ENCODE measurements around the gene FAM72B.
"Not testable (repeated sequence)": the region's sequence is repeated elsewhere in the genome, so short reads cannot be mapped to it uniquely, and the experiment has no call there.

DNA sequence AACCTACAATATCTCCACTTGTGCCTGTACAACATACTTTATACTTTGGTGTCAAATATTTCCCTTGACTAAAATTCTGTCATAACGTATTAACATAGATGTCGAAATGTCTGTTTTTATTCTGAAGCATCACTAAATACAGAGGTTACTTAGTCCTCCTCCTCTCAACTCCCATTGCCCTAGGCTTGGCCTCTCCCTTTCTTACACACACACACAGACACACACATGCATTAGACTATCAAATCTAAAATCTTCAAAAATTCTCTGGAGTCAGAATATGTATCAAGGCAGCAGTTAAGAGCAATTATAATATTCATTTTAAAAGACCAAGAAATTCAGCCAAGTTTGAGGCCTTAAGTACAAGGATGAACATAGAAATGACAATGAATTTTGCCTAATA lies 7.5 kb downstream of the FAM72B start:
- TF ChIP-seq, protein P1, sequence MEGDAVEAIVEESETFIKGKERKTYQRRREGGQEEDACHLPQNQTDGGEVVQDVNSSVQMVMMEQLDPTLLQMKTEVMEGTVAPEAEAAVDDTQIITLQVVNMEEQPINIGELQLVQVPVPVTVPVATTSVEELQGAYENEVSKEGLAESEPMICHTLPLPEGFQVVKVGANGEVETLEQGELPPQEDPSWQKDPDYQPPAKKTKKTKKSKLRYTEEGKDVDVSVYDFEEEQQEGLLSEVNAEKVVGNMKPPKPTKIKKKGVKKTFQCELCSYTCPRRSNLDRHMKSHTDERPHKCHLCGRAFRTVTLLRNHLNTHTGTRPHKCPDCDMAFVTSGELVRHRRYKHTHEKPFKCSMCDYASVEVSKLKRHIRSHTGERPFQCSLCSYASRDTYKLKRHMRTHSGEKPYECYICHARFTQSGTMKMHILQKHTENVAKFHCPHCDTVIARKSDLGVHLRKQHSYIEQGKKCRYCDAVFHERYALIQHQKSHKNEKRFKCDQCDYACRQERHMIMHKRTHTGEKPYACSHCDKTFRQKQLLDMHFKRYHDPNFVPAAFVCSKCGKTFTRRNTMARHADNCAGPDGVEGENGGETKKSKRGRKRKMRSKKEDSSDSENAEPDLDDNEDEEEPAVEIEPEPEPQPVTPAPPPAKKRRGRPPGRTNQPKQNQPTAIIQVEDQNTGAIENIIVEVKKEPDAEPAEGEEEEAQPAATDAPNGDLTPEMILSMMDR (IDR thresholded peaks at IDR 0.05): not testable (repeated sequence)
- not testable (repeated sequence) for TF ChIP-seq POLR2AphosphoS5 (IDR thresholded peaks at IDR 0.05; ENCODE audit: insufficient read depth in 1 of 2, low read depth in 1 of 2)

All from vagina (tissue), 2 donors.